Measurements from ENCODE around the gene SLC8A1. TPM values are rescaled to one million over a fixed set of nuclear protein-coding genes. Genes with fewer than 3 reads are reported as not detected.

Gene SLC8A1
- total RNA-seq (2022; extraction: Qiagen RNA extraction; ENCODE audit: low read depth) = 0.45 to 0.71 TPM (median 0.48 TPM) in 5 replicates

GRCh38 chr2:40451918-40452605 lies at the start of gene SLC8A1:
TSS of gene SLC8A1 (minus strand) at chr2:40452090.

All from A549 treated with DMSO at 1 μM for 4 hours (cell line).